GM20431 (cell line): Measurements from ENCODE around the gene MYEOV.

Source experiments
- in situ Hi-C: fragments of 300-500 bp; cut with MseI, MboI; formaldehyde crosslinking; loops from one replicate; pipeline ENCODE4 v1.15.0; 2020; ENCODE audit warnings: low sequenced_read_pairs; ENCODE audit not compliant: unreplicated experiment

Gene MYEOV

DNA sequence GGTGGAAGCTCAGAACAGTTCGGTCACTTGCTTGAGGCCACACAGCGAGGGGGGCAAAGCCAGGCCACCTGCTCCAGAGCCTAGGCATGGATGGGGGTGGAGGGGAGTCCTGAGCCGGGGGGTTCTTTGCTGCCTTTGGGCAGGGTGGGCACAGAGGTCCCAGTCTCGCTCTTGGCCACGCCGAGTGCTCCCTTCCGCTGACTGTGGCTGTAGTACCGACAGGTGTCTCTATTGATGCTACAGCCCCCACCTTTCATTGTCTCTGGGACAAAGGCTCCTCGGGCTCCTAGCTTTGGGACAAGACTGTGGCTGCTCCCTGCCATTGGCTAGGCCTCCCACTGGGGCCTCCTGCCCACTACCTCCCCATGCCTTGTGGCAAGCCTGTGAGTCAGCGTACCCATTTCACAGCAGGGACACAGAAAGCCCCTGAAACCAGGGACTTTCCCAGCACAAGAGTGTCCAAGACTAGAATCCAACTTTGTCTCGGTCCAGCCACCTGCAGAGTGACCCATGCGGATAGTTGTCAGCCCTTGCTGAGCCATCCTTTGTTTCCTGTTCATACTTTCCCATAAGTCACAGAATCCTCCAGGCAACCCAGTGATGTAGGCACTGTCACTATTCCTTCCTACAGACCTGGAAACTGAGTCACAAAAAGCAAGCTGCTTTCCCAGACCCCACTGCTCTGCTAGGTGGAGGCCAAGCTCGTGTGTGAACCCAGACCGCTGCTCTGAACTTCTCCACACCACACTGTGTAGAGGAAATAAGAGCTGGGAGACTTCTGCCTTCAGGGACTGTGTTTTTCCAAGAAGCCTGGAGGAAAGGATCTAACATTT lies 17.2 kb downstream of the MYEOV start:
- in situ Hi-C loops, result no loop called here

DNA sequence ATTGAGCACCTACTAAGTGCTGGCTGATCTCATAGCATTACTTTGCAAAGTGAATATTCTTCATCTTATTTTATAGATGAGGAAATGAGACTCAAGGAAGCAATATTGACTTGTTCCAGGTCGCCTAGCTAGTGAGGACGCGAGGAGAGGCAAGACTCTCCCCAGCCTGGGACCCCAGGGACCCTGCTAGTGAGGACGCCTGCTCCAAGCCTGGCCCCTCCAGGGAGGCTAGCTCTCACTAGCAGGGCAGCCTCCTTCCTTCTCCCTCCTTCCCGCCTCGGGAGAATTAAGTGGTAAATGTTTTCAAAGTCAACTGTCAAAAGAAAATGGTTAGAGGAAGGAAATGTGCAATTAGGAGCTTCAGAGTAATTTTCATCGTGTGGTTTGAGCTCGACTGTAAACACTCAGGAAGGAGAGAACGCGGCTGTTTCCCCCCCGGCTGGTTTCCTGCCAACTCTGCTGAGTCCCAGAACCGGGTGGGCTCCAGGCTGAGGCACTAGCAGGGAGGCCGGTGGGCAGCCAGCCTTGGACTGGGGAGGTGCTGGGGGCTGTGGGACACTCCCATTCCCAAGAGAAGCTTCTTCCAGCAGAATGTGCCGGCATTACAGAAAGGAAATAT lies 17.9 kb downstream of the MYEOV start:
- in situ Hi-C loops, result no loop called here

DNA sequence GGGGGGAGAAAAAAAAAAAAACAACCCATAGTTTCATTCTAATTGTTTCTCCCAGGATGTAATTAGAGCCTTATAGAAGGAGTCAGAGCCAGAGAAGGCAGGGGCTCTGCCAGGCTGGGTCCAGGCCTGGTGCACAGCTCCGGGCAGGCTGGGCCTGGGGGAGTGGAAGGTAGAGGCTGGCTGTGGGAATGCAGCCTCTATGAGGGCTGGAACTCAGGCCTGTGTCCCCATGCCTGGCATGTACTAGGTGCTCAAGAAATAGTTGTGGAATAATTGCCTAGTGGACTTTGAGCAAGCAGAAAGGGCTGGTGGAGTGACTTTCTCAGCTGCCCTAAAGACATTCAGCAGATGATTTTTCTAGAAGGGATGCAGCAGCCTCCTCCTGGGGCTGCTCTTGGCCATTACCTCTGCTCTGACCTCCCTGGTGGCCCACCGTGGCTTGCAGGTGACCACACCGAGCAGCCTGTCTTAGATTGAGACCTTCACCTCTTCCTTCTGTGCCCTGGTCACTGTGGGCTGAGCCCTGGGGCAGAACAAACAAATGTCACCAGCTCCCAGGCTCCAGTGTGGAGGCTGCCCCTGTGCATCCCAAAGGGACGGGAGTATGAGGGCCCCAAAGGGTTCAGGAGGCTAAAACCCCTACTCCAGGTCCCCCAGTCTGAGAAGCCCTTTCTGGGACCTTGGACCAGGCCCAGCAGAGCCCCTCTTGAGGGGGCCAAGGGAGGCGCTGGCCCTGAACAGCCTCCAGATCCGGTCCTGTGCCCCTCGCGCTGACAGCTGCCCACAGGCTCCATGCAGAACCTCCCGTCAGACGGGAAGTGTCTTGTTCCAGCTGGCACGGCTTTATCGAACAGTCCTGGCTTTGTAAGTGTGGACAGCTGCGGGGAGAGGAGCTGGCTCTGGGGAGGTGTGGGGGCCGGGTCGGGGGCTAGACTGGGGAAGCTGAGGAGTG lies 18.8 kb downstream of the MYEOV start:
- in situ Hi-C loops, result no loop called here

DNA sequence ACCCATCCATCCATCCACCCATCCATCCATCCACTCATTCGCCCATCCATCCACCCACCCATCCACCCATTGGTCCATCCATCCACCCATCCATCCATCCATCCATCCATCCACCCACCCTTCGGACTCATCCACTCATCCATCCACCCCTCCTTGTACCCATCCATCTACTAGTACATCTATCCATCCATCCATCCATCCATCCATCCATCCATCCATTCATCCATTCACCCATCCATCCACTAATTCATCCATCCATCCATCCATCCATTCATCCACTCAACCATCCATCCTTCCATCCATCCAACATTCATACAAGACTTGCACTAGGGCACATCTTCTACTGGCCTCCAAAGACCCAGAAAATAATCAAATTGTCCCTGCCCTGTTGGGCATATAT lies 20.0 kb downstream of the MYEOV start:
- in situ Hi-C loops, result no loop called here

DNA sequence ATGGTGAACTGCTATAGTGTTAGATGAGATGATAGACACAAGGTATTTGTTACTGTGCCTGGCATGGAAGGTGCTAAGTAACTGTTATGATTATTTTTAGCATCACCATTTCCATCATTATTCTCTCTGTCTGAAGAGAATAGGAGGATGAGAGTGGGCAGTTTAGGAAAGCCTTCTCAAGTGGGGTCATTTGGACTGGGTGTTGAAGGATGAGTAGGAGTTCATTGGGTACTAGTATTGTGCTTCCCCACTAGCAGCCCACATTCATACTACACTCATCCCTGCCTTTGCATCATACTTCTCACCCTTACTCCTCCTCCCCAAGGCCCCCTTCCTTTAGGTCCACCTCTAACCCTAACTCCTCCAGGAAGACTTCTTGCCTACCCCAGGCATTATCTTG lies 20.6 kb downstream of the MYEOV start:
- in situ Hi-C loops, result no loop called here

DNA sequence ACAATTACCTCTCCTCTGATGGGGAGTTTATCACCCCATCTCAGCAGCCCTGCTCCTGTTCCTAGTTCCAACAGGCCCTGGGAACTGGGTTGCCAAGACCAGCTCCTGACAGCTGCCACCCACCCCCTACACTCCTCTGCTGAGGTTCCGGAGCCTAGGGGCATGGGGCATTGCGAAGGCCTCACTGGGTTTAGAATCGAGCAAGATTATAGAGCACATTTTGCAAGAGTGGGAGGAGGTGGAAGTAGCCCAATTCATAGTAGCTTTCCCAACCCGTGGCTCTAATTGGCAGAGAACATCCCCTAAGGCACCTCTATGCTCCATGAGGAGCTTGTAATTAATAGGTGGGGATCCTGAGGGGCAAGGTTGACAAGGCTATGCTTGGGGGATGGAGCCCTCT lies 23.0 kb downstream of the MYEOV start:
- in situ Hi-C loops, result no loop called here

DNA sequence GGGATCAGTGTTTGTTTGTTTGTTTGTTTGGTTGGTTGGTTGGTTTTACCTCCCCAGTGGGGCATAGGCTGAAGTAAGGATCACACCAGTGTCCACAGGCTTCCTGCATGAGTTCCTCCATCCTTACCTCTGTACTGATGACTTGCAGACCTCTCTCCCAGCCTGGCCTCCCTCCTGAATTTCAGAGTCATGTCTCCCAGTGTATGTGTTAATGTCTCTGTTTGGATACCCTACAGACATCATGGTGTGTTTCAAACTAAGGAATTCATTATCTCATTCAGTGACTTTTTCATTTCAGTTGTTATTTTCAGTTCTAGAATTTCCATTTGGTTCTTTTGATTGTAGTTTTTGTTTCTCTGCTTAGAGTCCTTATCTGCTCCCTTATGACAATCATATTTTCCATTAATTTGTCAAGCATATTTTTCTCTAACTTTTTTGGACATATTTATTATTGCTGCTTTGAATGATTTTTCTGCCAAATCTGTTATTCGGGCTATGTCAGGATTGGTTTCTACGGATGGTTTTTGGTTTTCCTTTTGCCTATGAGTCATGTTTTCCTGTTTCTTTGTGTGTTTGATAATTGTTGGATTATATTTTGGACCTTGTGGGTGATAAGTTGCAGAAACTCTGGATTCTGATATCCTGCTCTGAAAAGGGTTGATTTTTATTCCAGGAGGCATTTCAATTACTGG lies 23.6 kb downstream of the MYEOV start:
- in situ Hi-C loops, result no loop called here

DNA sequence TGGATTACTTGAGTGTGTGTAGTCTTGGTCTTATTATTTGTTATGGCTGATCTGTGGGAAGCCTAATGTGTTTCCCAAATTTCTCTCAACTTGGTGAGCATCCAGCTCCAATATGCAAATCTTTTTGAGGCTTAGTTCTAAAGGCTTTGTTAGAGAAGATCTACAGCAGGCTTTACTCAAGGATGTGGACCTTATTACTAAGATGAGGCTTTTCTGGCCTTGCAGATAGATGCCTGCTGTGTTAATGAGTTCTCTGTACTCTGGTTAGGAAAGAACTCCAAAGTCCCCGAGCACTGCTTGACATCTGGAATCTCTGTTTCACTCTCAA lies 24.1 kb downstream of the MYEOV start:
- in situ Hi-C loops, result no loop called here

DNA sequence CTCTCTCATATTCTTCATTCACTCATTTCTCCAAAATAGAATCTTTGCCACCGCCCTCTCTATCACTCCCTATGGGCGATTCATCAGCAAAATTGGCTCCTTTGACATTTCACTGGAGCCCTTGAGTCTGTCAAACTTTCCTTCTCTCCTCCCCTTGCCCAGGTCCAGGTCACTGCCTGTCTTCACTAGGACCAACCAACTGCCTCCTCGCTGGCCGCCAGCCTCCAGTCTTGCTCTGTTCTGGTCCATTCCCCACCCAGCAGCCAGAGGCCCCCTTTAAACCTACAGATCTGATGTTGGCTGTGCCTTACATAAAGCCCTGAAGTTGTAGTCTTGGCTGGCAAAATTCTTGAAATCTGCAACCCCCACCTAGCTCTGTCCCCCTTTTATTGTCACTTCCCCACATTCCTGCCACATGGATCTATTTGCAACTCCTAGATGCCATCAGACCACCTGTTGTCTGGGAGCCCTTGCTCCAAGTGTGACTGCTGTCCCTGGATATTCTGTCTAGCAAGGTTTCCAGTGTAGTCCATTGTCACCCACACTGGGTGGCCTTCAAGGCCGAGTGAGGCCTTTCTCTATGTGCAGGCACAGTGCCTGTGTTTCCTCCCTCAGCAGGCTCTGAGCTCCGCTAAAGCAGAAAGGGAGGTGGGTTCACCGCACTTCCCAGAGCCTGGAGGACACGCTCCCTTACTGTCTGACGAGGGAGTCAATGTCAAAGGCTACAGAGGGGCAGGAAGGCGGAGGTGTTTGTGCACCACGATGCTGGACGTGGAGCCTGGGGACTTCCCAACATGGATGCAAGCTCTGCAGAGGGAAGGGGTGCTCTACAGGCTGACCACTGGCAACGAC lies 25.5 kb downstream of the MYEOV start:
- in situ Hi-C loops, result no loop called here

DNA sequence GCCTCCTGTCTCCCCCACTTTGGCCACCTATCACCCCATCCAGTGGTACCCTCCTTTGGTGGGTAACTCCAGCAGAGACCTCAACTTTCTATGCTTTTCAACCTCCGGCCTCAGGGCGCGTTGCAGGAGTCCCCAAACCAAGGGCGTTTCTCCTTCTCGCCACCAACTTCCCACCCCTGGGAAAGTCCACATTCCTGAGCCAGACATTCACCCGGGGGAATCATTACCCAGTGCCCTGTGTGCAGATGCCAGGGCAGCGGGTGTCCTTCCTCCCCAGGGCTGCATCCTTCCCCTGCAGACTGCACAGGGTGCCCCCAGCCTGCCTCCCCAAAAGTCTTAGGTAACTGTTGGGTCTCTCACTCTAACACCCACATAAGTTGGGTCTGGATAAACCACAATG lies 26.4 kb downstream of the MYEOV start:
- in situ Hi-C loops, result no loop called here

DNA sequence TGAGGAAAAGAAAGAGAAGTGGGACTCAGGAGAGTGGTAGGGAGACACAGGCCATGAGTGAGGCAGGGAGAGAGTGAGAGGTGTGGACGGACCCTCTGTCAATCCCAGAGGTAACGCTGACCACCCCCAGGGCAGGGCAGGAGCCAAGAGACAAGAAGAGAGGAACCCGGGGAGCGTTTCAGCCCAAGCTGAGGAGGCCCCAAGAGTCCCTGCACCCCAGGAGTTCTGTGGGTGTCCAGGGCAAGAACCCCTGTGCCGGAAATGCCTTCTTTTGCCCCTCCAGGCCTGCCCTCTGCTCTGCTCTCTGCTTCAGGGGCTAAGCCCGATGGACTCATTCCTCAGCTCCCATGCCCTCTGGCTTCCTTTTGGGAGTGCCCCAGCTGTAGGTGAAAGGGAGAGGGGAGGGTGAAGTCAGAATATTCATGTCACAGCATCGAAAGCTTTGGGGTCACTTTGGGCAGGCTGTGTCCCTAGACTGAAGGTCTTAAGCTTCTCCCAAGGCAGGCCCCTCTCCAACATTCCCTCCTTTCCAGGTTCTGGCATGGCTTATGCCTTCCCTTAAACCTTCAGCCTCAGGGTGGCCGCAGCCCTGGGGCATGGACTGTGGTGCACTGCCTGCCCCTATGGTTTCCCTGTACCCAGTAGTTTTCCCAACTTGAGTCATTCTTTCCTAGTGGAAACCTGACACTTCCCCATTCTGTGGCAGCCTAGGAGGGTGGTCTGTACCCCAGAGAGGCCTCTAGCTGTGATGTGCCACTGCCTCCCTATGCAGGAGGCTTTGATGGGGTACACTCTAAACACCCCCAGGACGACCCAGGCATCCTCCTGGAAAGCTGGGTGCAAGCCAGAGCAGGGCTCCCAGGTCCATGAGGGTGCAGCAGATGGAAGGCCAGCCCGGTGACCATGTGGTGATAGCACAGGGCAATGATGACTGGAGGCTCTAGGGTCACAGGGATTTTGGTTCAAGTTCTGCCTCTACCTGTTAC lies 27.1 kb downstream of the MYEOV start:
- in situ Hi-C loops, result no loop called here

DNA sequence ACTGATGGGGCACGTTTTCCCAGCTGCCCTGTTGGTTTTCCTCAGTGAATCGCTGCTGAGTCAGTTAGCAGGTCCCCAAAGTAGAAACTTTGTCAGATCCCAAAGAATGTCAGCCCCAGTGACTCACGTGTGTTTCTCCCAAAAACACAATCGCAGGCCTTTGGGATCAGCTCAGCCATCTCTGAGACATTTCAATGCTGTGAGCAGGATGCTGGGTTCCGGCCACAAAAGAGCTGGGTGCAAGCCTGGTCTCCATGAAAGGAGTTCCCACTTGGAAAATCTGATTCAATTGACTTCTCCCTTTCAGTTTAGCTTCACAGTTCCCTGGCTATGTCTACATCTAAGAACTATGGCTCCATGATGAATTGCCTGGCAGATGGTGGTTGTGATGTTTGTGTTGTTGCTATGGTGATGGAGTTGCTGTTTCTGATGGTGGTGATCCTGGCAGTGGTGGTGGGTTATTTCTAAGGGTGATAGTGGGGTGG lies 28.0 kb downstream of the MYEOV start:
- in situ Hi-C loops, result no loop called here

DNA sequence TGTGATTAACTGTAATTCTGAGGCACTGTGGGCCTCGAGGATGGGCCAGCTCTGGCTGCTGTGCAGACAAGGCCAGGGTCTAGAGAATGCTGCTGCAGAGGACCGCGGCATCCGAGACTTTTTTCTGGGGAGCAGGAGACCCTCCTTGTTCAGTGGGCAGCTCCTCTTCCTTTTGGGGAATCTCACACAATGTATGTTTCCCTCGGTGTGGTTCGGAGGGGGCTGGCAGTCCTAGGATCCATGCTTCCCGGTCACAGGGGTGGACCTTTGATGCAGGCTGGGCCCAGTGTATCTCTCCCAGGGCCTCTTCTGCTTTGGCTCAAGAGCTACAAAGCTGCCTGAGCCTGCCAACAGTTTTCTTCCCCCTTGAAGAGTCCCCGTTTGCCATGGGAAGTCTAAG lies 31.5 kb downstream of the MYEOV start:
- in situ Hi-C loops, result no loop called here

DNA sequence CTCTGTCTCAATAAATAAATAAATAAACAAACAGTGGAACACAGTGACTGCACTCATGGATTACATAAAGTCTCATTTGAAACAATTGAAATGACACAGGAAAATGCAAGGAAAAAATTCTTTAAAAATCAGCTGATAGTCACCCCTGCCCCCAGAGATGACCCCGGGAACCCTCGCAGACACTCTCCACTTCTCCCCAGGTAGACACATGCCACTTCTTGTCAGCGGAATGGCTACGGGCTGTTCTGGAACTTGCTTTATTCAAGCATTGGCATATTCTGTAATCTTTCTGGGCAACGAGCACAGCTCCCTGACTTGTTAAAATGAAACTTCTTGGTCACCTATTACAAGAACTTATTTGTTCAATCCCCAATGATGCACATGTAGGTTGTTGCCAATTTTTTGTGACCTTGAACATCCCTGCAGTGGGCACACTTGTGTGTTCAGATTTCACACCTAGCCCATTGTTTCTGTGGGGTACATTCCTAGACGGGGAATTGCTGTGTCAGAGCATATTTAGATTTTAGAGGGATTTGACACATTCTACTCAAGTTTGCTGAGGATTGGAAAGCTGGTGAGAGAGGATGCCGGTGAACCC lies 32.8 kb downstream of the MYEOV start:
- in situ Hi-C loops, result no loop called here

DNA sequence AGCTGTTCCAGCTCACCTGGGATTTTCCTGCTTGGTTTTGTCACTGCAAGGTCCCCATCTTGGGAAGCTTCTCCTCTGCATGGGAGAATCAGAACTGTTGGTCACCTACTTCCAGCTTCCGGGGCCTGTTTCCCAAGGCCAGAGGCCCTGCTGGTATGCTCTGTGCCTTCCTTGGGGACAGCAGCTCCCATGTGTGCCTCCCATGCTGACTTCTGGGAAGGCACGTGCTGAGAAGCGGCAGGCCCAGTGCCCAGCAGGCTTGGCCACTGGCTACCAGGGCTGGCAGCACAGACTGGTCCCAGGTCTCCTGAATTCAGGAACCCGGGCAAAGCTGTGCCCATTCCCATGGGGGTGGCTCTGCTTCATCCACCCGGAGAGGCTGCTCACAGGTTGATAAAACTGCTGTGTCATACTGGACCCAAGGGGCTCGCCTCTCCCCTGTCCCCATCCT lies 33.8 kb downstream of the MYEOV start:
- in situ Hi-C loops, result no loop called here

DNA sequence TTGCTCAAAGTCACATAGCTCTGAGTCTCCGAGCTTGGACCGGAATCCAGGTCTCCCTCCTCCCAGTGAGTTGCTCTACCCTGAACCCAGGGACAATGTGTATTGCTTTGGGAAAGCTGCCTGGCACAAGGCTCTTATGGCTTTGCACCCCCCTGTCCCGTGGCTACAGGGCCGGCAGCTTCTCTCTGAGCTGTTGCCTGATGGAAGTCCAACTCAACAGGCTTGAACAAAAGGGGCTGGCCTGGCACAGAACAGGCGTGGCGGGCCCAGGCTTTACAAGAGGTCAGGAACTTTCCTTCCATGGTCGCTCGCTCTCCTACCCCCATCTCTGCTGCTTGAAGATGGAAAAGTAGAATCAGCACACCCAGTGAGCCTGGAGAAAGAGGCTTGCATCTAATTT lies 34.3 kb downstream of the MYEOV start:
- in situ Hi-C loops, result no loop called here

DNA sequence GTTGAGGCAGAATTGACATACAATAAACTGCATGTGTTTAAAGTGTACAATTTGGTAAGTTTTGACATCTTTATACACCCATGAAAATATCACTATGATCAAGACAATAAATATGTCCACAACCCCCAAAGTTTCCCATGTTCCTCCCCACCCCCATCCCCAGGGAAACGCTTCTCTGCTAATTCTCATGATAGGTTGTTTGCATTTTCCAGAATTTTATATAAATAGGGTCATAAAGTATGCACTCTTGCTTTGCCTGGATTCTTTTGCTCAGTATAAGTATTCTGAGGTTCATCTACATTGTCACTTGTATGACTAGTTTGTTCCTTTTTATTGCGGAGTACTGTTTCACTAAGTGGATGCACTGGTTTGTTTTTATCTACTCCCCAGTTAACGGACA lies 35.6 kb downstream of the MYEOV start:
- in situ Hi-C loops, result no loop called here

DNA sequence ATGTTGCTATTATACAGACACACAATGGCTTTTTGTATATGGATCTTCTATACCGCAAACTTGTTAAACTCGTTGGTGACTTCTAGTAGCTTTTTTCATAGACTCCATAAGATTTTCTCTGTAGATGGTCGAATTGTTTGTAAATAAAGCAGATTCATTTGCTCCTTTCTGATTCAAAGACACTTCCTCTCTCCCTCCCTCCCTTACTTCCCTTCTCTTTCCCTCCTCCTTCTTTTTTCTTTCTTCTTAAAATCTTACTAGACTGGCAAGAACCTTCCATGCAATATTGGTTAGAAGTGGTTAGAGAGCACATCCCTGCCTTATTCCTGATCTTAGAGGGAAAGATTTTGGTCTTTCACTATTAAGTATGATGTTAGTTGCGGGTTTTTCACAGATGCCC lies 36.4 kb downstream of the MYEOV start:
- in situ Hi-C loops, result no loop called here
